Measurements from ENCODE around the gene ADSS1.

DNA sequence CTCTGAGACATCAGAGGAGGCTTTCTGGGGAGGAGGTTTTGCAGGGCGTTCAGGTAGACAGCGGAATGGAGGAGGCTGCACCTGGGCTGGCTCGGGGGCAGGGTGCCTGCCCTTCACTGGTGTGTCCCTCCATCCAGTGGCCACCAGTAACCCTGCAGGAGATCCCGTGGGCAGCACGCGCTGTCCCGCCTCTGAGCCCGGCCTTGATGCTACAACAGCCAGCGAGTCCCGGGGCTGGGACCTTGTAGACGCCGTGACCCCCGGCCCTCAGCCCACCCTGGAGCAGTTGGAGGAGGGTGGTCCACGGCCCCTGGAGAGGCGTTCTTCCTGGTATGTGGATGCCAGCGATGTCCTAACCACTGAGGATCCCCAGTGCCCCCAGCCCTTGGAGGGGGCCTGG is 10.0 kb upstream of the ADSS1 start:
- TF ChIP-seq CTCF (IDR thresholded peaks at IDR 0.05), result no peak
- TF ChIP-seq POLR2A (IDR thresholded peaks at IDR 0.05), result no peak
- no peak for TF ChIP-seq POLR2AphosphoS5 (IDR thresholded peaks at IDR 0.05)
- TF ChIP-seq EP300 (IDR thresholded peaks at IDR 0.05), result no peak

Data from suprapubic skin (tissue), 4 donors.